ENCODE data around the gene ASCC1.

The ASCC1 gene

DNA sequence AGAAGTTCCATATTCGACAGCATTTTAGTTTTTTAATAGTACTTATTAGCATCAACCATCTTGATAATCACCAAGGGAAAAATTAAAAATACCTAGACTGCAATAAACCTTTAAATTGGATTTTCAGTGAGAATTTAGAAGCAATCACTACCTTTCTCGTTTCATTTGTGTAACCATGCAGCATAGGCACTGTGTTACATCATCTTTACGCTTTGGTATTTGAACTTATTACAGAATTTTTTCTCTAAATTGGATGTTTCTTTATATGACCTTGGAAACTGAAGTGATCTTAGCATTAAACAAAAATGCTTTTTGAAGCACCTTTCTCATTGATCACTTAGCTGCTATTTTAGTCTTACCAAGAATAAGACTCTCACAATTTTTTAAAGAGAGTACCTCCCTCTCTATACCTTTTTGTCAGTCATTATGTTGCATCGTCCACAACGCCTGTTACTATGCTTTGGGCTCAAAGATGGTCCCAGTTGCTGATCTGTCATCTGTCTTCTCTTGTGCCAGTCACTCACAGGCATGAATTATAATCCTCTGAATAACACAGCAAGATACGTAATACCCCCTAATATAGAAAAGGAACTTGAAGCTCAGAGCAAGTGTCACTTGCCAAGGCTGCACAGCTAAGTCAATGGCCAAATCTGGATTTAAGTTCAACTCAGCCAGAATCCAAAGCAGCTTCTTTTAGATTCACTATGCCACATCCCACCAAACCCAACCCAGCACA lies 19.6 kb upstream of the ASCC1 start:
- TF ChIP-seq, protein P1, sequence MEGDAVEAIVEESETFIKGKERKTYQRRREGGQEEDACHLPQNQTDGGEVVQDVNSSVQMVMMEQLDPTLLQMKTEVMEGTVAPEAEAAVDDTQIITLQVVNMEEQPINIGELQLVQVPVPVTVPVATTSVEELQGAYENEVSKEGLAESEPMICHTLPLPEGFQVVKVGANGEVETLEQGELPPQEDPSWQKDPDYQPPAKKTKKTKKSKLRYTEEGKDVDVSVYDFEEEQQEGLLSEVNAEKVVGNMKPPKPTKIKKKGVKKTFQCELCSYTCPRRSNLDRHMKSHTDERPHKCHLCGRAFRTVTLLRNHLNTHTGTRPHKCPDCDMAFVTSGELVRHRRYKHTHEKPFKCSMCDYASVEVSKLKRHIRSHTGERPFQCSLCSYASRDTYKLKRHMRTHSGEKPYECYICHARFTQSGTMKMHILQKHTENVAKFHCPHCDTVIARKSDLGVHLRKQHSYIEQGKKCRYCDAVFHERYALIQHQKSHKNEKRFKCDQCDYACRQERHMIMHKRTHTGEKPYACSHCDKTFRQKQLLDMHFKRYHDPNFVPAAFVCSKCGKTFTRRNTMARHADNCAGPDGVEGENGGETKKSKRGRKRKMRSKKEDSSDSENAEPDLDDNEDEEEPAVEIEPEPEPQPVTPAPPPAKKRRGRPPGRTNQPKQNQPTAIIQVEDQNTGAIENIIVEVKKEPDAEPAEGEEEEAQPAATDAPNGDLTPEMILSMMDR (conservative IDR thresholded peaks at IDR 0.05): no peak
- H3K27ac ChIP-seq: no peak overlapping the region

DNA sequence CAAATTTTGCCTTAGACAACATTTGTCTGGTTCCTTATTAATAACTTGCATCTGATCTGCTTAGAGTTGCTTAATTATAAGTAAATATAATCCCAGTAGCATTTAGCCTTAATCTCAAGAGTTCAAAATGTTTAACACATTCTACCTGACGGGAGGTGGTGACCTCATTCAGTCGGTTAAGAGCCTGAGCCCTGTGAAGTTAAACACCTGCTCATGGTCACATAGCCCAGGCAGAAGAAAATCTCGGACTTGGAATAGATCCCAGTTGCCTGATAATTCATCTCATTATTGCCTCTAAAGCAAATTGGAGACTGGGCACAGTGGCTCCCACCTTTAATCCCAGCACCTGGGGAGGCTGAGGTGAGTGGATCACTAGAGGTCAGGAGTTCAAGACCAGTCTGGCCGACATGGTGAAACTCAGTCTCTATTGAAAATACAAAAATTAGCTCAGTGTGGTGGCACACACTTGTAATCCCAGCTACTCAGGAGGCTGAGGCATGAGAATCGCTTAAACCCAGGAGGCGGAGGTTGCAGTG lies 18.6 kb upstream of the ASCC1 start:
- TF ChIP-seq, protein P1 (conservative IDR thresholded peaks at IDR 0.05): no peak
- no peak overlapping the region for H3K27ac ChIP-seq

DNA sequence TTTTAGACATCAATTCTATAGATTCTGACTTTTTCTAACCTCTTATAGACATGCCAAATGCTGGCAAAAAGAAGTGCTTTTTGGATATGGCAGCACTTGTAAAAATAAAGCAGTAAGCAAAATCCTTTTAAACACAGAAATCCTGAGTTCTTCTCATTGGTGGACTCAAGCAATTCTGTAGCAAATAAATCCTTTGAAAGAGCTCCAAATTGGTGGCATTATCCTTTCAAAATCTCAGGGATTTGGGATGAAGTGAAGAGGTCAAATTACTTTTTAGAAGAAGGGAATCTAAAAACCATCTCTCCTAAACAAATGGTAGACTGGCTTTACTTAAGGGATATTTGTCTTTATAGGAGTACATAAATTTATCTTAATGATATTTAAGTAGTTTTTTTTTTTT lies 17.5 kb upstream of the ASCC1 start:
- no peak overlapping the region for H3K27ac ChIP-seq

DNA sequence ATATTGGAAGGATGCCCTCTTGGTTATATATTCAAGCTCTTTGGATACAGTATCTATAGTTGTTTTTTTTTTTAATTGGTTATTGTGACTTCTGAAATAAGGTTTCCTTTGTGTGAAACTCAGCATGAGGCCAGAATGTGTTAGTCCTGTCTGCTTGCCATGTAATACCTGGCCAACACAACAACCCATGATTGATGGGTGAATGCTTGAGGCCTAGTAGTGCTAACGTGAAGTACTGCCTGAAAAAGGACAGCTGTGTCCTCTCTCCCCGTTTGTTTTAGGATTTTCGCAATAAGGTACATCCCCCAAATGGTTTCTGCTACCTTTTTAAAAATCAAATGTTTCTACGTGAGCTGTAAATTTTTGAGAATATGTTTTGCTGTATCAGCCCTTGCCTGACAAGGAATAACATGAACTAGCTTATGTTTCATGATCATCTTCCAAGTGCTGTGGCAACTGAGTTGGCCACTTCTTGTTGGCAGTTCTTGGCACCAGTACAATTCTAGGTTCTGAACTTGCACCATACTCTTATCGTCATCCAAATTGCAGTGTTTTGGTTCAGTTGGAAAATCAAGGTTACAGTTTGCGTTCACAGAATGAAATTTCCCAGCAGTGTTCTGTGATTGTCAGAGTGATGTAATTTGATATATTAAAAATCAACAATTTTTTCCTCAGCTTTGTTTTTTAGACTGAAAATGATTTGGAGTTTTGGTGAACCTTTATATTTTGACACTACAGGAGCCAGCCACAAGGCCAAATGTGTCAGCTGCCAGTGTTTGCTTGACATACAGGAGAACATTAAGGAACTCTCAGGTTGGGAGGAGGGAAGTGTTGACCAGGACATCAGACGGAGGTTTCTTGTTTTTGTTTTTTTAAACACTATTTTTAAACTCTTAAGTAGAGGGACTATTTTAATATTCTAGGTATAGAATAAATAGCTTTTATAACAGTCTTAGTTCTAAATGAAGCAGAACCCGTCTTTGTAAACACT lies 13.5 kb upstream of the ASCC1 start:
- peak overlapping the region; percentile 30 for H3K27ac ChIP-seq
- TF ChIP-seq, protein P1 (conservative IDR thresholded peaks at IDR 0.05): no peak

More for the DNA sequence above, 17.5 kb upstream of the ASCC1 start:
- TF ChIP-seq, protein P1 (conservative IDR thresholded peaks at IDR 0.05): no peak

DNA sequence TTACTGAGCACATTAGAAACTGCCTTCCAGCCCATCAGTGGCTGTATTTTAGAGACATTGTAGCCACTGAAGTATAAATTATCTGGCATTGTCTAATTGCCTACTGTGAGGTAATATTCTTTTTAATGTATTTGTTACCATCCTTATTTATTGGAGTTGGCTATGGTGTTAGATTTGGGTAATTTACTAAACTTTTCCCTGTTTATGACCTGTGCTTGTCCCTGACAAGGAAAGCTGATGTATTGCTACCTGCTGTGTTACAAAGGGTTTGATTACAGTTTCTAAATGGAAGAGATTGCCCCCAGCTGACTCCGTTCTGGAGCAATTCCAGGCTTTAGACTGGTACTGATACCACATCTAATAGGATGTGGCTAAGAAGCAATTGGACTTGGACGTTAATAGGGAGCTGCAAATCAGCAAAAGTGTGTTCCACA lies 12.3 kb upstream of the ASCC1 start:
- TF ChIP-seq, protein P1 (conservative IDR thresholded peaks at IDR 0.05): no peak
- no peak overlapping the region for H3K27ac ChIP-seq

DNA sequence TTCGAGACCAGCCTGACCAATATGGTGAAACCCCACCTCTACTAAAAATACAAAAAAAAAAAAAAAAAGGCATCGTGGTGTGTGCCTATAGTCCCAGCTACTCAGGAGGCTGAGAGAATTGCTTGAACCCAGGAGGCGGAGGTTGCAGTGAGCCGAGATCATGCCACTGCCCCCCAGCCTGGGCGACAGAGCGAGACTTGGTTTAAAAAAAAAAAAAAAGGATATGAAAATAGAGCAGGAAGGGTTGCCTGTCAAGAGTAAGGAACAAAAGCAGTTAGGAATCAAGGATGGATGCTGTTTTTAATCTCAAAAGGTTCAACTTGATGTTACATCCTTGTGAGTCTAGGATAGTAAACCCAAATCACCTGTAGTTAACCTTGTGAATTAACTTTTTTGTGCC lies 11.8 kb upstream of the ASCC1 start:
- no peak overlapping the region for H3K27ac ChIP-seq
- TF ChIP-seq, protein P1 (conservative IDR thresholded peaks at IDR 0.05): no peak
